ENCODE results near the gene FAM181A.

FAM181A gene

GRCh38 chr14:93970965-93971634, 44.0 kb downstream of the FAM181A start:
- H3K27me3 ChIP-seq (ENCODE audit: low read length) = no peaks in the 10 kb centered on the region
- no peaks in the 10 kb centered on the region for H3K9me3 ChIP-seq (ENCODE audit: insufficient read depth, low read length)
- H4K20me1 ChIP-seq (ENCODE audit: low read depth, low read length) = no peaks in the 10 kb centered on the region
- H3K4me2 ChIP-seq (ENCODE audit: low read depth, low read length, poor library complexity, severe bottlenecking) = peak overlapping the region; percentile 75
- TF ChIP-seq EZH2phosphoT487 (conservative IDR thresholded peaks at IDR 0.05; ENCODE audit: low read length) (no peak), CTCF (IDR thresholded peaks at IDR 0.05; ENCODE audit: insufficient read depth, low read length, poor library complexity, severe bottlenecking) (no peak)
- H3K9ac ChIP-seq (ENCODE audit: low read length) = peak overlapping the region; percentile 60
- H3K36me3 ChIP-seq (ENCODE audit: low read length) = no peaks in the 10 kb centered on the region
- H3K4me3 ChIP-seq (ENCODE audit: insufficient read depth, low read length, poor library complexity, severe bottlenecking) = peak overlapping the region; percentile 24
- H3K79me2 ChIP-seq (ENCODE audit: insufficient read depth, low read length) = peaks cover 8% of the 10 kb centered on the region
- peaks cover 53% of the 10 kb centered on the region for H3F3A ChIP-seq (ENCODE audit: insufficient read depth)
- H3K27ac ChIP-seq (ENCODE audit: low read depth, low read length) = peak overlapping the region; percentile 99
- no peak overlapping the region for H2AFZ ChIP-seq (ENCODE audit: low read depth, low read length, severe bottlenecking)
- no peaks in the 10 kb centered on the region for H3K9me2 ChIP-seq (replicated peaks; ENCODE audit: insufficient read depth, low read length)

- no peaks in the 10 kb centered on the region for H3K27me3 ChIP-seq (ENCODE audit: low read length)
- no peaks in the 10 kb centered on the region for H3K36me3 ChIP-seq (ENCODE audit: low read length)
- H3K9me2 ChIP-seq (replicated peaks; ENCODE audit: insufficient read depth, low read length) = no peaks in the 10 kb centered on the region
- H3K79me2 ChIP-seq (ENCODE audit: insufficient read depth, low read length) = peaks cover 8% of the 10 kb centered on the region
- H4K20me1 ChIP-seq (ENCODE audit: low read depth, low read length) = no peaks in the 10 kb centered on the region
- no peak for TF ChIP-seq CTCF (IDR thresholded peaks at IDR 0.05; ENCODE audit: insufficient read depth, low read length, poor library complexity, severe bottlenecking)
- TF ChIP-seq EZH2phosphoT487 (conservative IDR thresholded peaks at IDR 0.05; ENCODE audit: low read length) = no peak
- no peak overlapping the region for H2AFZ ChIP-seq (ENCODE audit: low read depth, low read length, severe bottlenecking)
- H3K4me3 ChIP-seq (ENCODE audit: insufficient read depth, low read length, poor library complexity, severe bottlenecking) = peak overlapping the region; percentile 24
- no peaks in the 10 kb centered on the region for H3K9me3 ChIP-seq (ENCODE audit: insufficient read depth, low read length)
- peak overlapping the region; percentile 99 for H3K27ac ChIP-seq (ENCODE audit: low read depth, low read length)
- H3F3A ChIP-seq (ENCODE audit: insufficient read depth) = peaks cover 54% of the 10 kb centered on the region
- peak overlapping the region; percentile 60 for H3K9ac ChIP-seq (ENCODE audit: low read length)
- peak overlapping the region; percentile 75 for H3K4me2 ChIP-seq (ENCODE audit: low read depth, low read length, poor library complexity, severe bottlenecking)
Measured at GRCh38 chr14:93971635-93972027, 44.5 kb downstream of the FAM181A start.

- Histone ChIP-seq H3F3A (ENCODE audit: insufficient read depth) (peaks cover 63% of the 10 kb centered on the region), H2AFZ (ENCODE audit: low read depth, low read length, severe bottlenecking) (no peak overlapping the region), H3K9me2 (replicated peaks; ENCODE audit: insufficient read depth, low read length) (no peaks in the 10 kb centered on the region), H3K27ac (ENCODE audit: low read depth, low read length) (peak overlapping the region; percentile 99), H3K27me3 (ENCODE audit: low read length) (no peaks in the 10 kb centered on the region), H3K9me3 (ENCODE audit: insufficient read depth, low read length) (peaks cover 5% of the 10 kb centered on the region; the same call in 1 of the 2 replicates), H3K36me3 (ENCODE audit: low read length) (peaks cover 2% of the 10 kb centered on the region; the same call in 1 of the 2 replicates), H4K20me1 (ENCODE audit: low read depth, low read length) (no peaks in the 10 kb centered on the region), H3K4me3 (ENCODE audit: insufficient read depth, low read length, poor library complexity, severe bottlenecking) (no peak overlapping the region), H3K4me2 (ENCODE audit: low read depth, low read length, poor library complexity, severe bottlenecking) (peak overlapping the region; percentile 75), H3K9ac (ENCODE audit: low read length) (peak overlapping the region; percentile 66), H3K79me2 (ENCODE audit: insufficient read depth, low read length) (peaks cover 8% of the 10 kb centered on the region)
- TF ChIP-seq CTCF (IDR thresholded peaks at IDR 0.05; ENCODE audit: insufficient read depth, low read length, poor library complexity, severe bottlenecking) (no peak), EZH2phosphoT487 (conservative IDR thresholded peaks at IDR 0.05; ENCODE audit: low read length) (no peak)
Measured at GRCh38 chr14:93972618-93973205, 45.6 kb downstream of the FAM181A start.
